Sciatic nerve (tissue), 2 donors: ENCODE data around the gene CLTCL1. TPM values are rescaled to one million over a fixed set of nuclear protein-coding genes. Genes with fewer than 3 reads are reported as not detected.
"Not testable (repeated sequence)": the region's sequence is repeated elsewhere in the genome, so short reads cannot be mapped to it uniquely, and the experiment has no call there.

Experiments used
- ATAC-seq: fragments of 200-7000 bp; cut with Tn5 transposase; one replicate; pipeline ENCODE4 v1.9.1; 2020; ENCODE audit warnings: mild to moderate bottlenecking, moderate library complexity
- DNase-seq: peaks from one replicate; pipeline ENCODE4 v3.0.0-alpha.2; 2020; ENCODE audit warnings: low spot score
- intact Hi-C: fragments of 100-400 bp; cut with DNase I; formaldehyde crosslinking; loops from one replicate; pipeline ENCODE4 v1.14.2; 2022
- total RNA-seq: library from RNA; stranded (reverse); fragmentation: NEBNext Ultra II Directional; extraction: Animal tissue kit (Norgen Biotek cat#: 25700); gene quantifications from one replicate; pipeline ENCODE4 v1.2.1, GENCODE V29; 2021
- donor health status: DM: no; HTN: no; CAD: no.
- donor health status: DM: no; HTN: no; CAD: no.

The CLTCL1 gene
- 14.2 TPM for total RNA-seq

GRCh38 chr22:19291580-19292457 is at the start of gene CLTCL1:
Gene CLTCL1 (minus strand): TSS chr22:19291719. CDS start chr22:19291641, 78 bp downstream.
- ATAC-seq: peak; percentile 78
- DNase-seq: peak; percentile 90
- intact Hi-C loops: no loop called here

GRCh38 chr22:19337137-19337536 is 45.6 kb upstream of the CLTCL1 start:
- intact Hi-C loops: no loop called here
- no peak for DNase-seq

GRCh38 chr22:19336133-19337075 is 44.9 kb upstream of the CLTCL1 start:
- intact Hi-C loops: no loop called here
- ATAC-seq (no peak), DNase-seq (no peak)

More at GRCh38 chr22:19337137-19337536, 45.6 kb upstream of the CLTCL1 start:
- ATAC-seq: no peak

- DNase-seq: no peak
- ATAC-seq: no peak
- intact Hi-C loops: no loop called here
These were observed 40.5 kb upstream of the CLTCL1 start for GRCh38 chr22:19331975-19332374.

GRCh38 chr22:19331474-19331873 is 40.0 kb upstream of the CLTCL1 start:
- ATAC-seq (no peak), DNase-seq (no peak)
- intact Hi-C loops: no loop called here

GRCh38 chr22:19330865-19331418 is 39.4 kb upstream of the CLTCL1 start:
- intact Hi-C loops: no loop called here
- no peak for DNase-seq
- ATAC-seq: no peak

- intact Hi-C loops, ATAC-seq, DNase-seq: not testable (repeated sequence)
These were observed 38.7 kb upstream of the CLTCL1 start for GRCh38 chr22:19330205-19330604.

GRCh38 chr22:19329454-19329853 is 37.9 kb upstream of the CLTCL1 start:
- intact Hi-C loops: no loop called here
- no peak for DNase-seq
- no peak for ATAC-seq

GRCh38 chr22:19325296-19325948 is 33.9 kb upstream of the CLTCL1 start:
- ATAC-seq (no peak), DNase-seq (no peak)
- intact Hi-C loops: no loop called here

- intact Hi-C loops, ATAC-seq, DNase-seq: not testable (repeated sequence)
These were observed 31.9 kb upstream of the CLTCL1 start for GRCh38 chr22:19323420-19323819.

GRCh38 chr22:19321757-19322156 is 30.2 kb upstream of the CLTCL1 start:
- intact Hi-C loops: no loop called here
- DNase-seq (no peak), ATAC-seq (no peak)

GRCh38 chr22:19320136-19320535 is 28.6 kb upstream of the CLTCL1 start:
- DNase-seq, ATAC-seq, intact Hi-C loops: not testable (repeated sequence)

- ATAC-seq: no peak
- intact Hi-C loops: no loop called here
- DNase-seq: no peak
These were observed 27.8 kb upstream of the CLTCL1 start for GRCh38 chr22:19319281-19319680.

GRCh38 chr22:19317865-19318264 is 26.3 kb upstream of the CLTCL1 start:
- intact Hi-C loops: no loop called here
- ATAC-seq (no peak), DNase-seq (no peak)

- DNase-seq: no peak
- intact Hi-C loops: no loop called here
These were observed 16.4 kb upstream of the CLTCL1 start for GRCh38 chr22:19307872-19308271.

GRCh38 chr22:19306535-19306934 is 15.0 kb upstream of the CLTCL1 start:
- ATAC-seq, intact Hi-C loops, DNase-seq: not testable (repeated sequence)

More at GRCh38 chr22:19307872-19308271, 16.4 kb upstream of the CLTCL1 start:
- no peak for ATAC-seq

GRCh38 chr22:19304547-19304946 is 13.0 kb upstream of the CLTCL1 start:
- ATAC-seq: no peak
- intact Hi-C loops: no loop called here

GRCh38 chr22:19303785-19304184 is 12.3 kb upstream of the CLTCL1 start:
- ATAC-seq (no peak), DNase-seq (no peak)
- intact Hi-C loops: no loop called here

More at GRCh38 chr22:19304547-19304946, 13.0 kb upstream of the CLTCL1 start:
- no peak for DNase-seq

GRCh38 chr22:19295733-19296132 is 4.2 kb upstream of the CLTCL1 start:
- no peak for ATAC-seq
- intact Hi-C loops: no loop called here
- no peak for DNase-seq
